MM.1S (cell line): Measurements from ENCODE around the gene PACRG.

Experiments
- CTCF ChIP-seq: fragments of 300-600 bp; sonication (generic); IDR thresholded peaks from 2 replicates; pipeline ENCODE4 v1.5.1; 2016; ENCODE audit warnings: antibody characterized with exemption, low read length, mixed read lengths
- EZH2 ChIP-seq: fragments of 300-600 bp; sonication (generic); optimal IDR thresholded peaks from 2 replicates; pipeline ENCODE3; 2017; ENCODE audit warnings: low read depth, mild to moderate bottlenecking, antibody characterized with exemption, low read length, mixed read lengths
- EZH2phosphoT487 ChIP-seq: fragments of 300-600 bp; sonication (generic); IDR thresholded peaks from 2 replicates; pipeline ENCODE4 v1.6.1; 2018; ENCODE audit warnings: antibody characterized with exemption, low read length

- no peak for TF ChIP-seq CTCF
- TF ChIP-seq EZH2phosphoT487, result no peak
- no peak for TF ChIP-seq EZH2
Observed at GRCh38 chr6:163164175-163164900, 436.6 kb downstream of the PACRG start.
